IPS-18a (cell line): ENCODE results near the gene FUOM.

Experiments
- H3K27ac ChIP-seq: one replicate; pipeline ENCODE4 v1.5.1; 2013; ENCODE audit warnings: low read length
- H3K27me3 ChIP-seq: one replicate; pipeline ENCODE4 v1.6.1; 2013; ENCODE audit warnings: mild to moderate bottlenecking, low read length; ENCODE audit not compliant: control insufficient read depth, insufficient read depth
- H3K36me3 ChIP-seq: one replicate; pipeline ENCODE4 v1.6.1; 2013; ENCODE audit warnings: low read depth, low read length; ENCODE audit not compliant: control insufficient read depth
- H3K4me1 ChIP-seq: one replicate; pipeline ENCODE4 v1.6.1; 2013; ENCODE audit warnings: low read depth, low read length; ENCODE audit not compliant: control insufficient read depth
- H3K4me3 ChIP-seq: one replicate; pipeline ENCODE4 v1.5.1; 2013; ENCODE audit warnings: low read length
- H3K9ac ChIP-seq: one replicate; pipeline ENCODE4 v1.6.1; 2013; ENCODE audit warnings: mild to moderate bottlenecking, low read length, moderate library complexity
- H3K9me3 ChIP-seq: one replicate; pipeline ENCODE4 v1.6.1; 2013; ENCODE audit warnings: low read depth, low read length; ENCODE audit not compliant: control insufficient read depth

FUOM gene, protein sequence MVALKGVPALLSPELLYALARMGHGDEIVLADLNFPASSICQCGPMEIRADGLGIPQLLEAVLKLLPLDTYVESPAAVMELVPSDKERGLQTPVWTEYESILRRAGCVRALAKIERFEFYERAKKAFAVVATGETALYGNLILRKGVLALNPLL

DNA sequence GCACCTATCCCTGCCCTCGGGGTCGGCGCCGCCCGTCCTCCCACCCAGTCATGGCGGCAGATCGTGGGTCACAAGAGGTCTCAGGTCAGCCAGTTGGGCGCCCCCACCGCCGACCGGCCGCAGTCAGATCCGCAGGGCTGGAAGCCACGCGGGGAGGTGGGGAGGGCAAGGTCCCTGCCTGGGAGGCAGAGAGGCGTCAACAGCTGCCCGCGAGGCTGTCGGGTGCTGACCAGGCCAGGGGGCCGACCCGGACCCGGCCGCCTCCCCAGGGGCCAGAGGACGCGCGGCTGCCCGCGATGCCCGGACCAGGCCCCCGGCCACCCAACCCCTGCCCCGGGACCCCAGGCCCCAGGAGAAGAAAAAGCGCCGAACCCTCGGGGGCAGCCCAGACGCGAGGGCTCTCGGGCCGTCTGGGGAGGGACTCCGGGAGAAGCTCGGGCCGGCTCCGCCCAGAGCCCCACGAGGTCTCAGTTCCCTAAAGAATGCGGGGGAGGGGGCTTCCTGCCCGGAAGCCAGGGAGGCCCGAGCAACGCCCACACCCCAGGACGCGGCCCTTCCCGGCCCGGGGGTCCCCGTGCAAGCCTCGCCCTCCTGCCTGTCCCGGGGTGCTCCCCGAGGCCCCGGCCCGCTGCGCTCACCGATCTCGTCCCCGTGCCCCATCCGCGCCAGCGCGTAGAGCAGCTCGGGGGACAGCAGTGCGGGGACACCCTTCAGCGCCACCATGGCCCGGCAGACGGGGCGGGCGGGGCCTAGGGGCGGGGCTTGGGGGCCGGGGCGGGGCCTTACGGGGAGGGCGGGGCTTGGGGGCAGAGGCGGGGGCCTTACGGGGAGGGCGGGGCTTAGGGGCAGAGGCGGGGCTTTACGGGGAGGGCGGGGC, at the start of gene FUOM:
Gene FUOM (minus strand): TSS at position 735 of the 877 bp plus-strand sequence. CDS start 12 bp downstream, at position 723.
- Histone ChIP-seq H3K9me3 (no peaks in the 10 kb centered on the region), H3K27ac (no peak within 1 kb of the TSS), H3K4me1 (no peaks in the 10 kb centered on the region), H3K27me3 (peaks cover 9% of the 10 kb centered on the region), H3K9ac (peak within 1 kb of the TSS; percentile 59), H3K36me3 (peaks cover 12% of the 10 kb centered on the region), H3K4me3 (peak within 1 kb of the TSS; percentile 73)

DNA sequence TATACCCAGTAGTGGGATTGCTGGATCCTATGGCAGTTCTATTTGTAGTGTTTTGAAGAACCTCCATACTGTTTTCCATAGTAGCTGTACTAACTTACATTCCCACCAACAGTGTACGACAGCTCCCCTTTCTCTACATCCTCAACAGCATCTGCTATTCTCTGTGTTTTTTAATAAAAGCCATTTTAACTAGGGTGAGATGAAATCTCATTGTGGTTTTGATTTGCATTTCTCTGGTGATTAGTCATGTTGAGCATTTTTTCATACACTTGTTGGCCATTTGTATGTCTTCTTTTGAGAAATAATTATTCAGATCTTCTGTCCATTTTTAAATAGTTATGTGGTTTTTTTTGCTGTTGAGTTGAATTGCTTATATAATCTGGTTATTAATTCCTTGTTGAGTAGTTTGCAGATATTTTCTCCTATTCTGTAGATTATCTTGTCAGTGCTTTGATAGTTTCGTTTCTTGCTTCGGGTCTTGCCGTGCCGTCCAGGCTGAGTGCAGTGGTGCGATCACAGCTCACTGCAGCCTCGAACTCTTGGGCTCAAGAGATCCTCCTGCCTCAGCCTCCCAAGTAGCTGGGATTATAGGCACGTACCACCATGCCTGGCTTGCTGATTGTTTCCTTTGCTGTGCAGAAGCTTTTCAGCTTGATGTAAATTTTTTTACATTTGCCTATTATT, 48.2 kb upstream of the FUOM start:
- no peaks in the 10 kb centered on the region for H3K9me3 ChIP-seq
- H3K4me1 ChIP-seq, result no peaks in the 10 kb centered on the region
- H3K27ac ChIP-seq, result no peak overlapping the region
- H3K27me3 ChIP-seq, result no peaks in the 10 kb centered on the region
- no peak overlapping the region for H3K4me3 ChIP-seq
- H3K36me3 ChIP-seq, result peaks cover 61% of the 10 kb centered on the region
- H3K9ac ChIP-seq, result no peak overlapping the region

GRCh38 chr10:133405272-133405671, 47.5 kb upstream of the FUOM start:
- H3K4me1 ChIP-seq, result no peaks in the 10 kb centered on the region
- H3K9me3 ChIP-seq, result no peaks in the 10 kb centered on the region
- H3K27me3 ChIP-seq, result no peaks in the 10 kb centered on the region
- peaks cover 61% of the 10 kb centered on the region for H3K36me3 ChIP-seq
- H3K4me3 ChIP-seq, result no peak overlapping the region
- no peak overlapping the region for H3K9ac ChIP-seq
- H3K27ac ChIP-seq, result no peak overlapping the region

GRCh38 chr10:133403784-133404183, 46.0 kb upstream of the FUOM start:
- peaks cover 66% of the 10 kb centered on the region for H3K36me3 ChIP-seq
- H3K27ac ChIP-seq, result no peak overlapping the region
- no peak overlapping the region for H3K4me3 ChIP-seq
- no peaks in the 10 kb centered on the region for H3K4me1 ChIP-seq
- no peaks in the 10 kb centered on the region for H3K27me3 ChIP-seq
- H3K9ac ChIP-seq, result no peak overlapping the region
- H3K9me3 ChIP-seq, result no peaks in the 10 kb centered on the region

DNA sequence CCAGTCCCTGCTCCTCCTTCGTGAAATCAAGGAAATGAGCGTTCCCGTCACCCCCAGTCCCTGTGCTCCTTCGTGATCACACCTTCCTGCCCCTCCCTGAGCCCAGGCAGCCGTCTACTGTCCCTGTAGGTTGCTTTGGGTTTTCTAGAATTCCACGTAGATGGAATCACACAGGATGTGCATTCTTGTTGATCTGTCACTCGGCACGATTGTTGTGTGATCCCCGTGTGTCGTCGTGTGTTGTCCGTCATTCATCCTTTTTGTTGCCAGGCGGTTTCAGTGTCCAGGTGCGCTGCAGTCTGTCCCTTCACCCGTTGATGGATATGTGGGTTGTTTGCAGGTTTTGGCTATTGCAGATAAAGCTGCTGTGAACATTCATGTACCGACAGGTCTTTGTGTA, 45.5 kb upstream of the FUOM start:
- Histone ChIP-seq H3K4me1 (no peaks in the 10 kb centered on the region), H3K36me3 (peaks cover 67% of the 10 kb centered on the region), H3K27ac (no peak overlapping the region), H3K9ac (no peak overlapping the region), H3K9me3 (no peaks in the 10 kb centered on the region), H3K4me3 (no peak overlapping the region), H3K27me3 (no peaks in the 10 kb centered on the region)

DNA sequence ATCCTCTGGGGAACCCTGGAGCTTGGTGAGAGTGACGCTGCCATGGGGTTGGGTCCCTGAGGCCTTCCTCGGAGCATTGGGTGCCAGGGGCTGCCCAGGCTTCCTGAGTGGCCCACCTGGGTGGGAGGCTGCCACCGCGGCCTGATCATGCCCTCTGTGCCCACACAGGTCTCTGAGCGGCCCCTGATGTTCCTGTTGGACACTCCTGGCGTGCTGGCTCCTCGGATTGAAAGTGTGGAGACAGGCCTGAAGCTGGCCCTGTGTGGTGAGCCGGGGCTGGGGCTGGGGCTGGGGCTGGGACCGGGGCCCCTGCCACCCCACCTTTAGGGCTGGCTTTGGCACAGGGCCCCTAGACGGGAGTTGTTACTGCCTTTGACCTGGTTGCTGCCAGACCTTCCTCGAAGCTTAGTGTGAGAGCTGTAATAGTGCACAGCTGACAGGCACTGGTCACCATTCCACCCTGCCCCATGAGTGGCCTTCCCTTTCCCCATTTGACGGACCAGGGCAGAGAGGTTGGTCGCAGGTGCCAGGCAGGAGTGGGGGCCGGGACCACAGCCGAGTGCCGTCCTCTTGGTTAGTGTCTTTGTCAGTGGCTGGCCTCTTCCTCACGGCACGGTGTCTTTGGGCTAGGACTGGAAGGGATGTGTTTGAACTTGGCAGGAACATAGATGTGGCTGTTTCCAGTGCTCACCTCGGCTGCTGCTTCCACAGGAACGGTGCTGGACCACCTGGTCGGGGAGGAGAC, 44.3 kb upstream of the FUOM start:
- H3K9me3 ChIP-seq, result no peaks in the 10 kb centered on the region
- H3K4me3 ChIP-seq, result no peak overlapping the region
- peaks cover 67% of the 10 kb centered on the region for H3K36me3 ChIP-seq
- no peak overlapping the region for H3K27ac ChIP-seq
- no peak overlapping the region for H3K9ac ChIP-seq
- H3K4me1 ChIP-seq, result no peaks in the 10 kb centered on the region
- H3K27me3 ChIP-seq, result no peaks in the 10 kb centered on the region

DNA sequence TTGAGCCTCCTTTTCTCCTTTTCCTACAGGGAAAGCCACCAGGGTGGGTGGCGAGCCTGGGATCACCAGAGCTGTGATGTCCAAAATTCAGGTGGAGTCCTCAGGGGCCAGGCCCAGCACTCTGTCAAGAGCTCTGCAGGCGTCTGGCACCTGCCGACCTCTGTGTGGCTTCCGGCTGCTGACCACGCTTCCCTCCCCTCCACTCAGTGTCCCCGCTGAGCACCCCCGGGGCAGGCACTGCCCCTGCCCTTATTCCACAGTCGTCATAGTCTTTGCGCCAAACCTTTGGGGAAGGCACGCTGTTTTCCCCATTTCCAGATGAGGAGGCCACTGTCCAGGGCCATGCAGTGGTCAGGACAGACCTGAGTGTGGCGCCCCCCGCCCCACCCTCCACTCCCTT, 43.7 kb upstream of the FUOM start:
- Histone ChIP-seq H3K9ac (no peak overlapping the region), H3K27me3 (no peaks in the 10 kb centered on the region), H3K9me3 (no peaks in the 10 kb centered on the region), H3K36me3 (peaks cover 71% of the 10 kb centered on the region), H3K27ac (no peak overlapping the region), H3K4me3 (no peak overlapping the region), H3K4me1 (no peaks in the 10 kb centered on the region)

DNA sequence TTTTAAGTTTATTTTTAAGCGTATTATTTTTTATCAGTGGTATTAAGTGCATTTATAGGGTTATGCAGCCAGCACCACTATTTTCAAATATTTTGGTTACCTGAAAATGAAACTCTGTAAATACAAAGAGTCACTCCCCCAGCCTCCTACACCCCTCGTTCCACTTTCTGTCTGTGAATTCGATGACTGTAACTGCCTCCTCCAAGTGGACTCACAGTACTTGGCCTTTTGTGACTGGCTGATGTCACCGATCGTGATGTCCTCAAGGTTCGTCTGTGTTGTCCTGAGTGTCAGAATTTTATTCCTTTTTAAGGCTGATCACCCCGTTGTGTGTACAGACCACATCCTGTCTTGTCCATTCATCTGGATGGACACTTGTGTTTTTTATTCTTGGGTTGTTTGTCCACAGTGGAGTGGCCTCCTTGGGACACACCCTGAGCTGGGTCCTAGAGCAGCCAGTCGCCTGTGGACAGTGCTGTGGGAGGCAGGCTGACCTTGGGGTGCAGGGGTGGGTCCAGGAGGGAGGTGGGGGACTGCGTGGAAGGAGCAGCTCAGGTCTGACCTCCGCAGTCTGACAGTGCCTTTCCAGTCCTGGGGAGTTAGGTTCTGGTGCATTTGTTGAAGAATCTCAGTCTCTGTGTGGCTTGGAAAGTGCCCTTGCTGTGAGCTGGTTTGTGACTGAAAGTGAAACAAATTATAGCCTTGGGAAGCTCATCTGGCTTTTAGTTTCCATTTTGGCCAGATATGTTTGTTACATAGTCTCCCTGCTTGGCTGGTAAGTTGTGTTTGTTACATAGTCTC, 43.0 kb upstream of the FUOM start:
- H3K36me3 ChIP-seq, result peaks cover 76% of the 10 kb centered on the region
- H3K27ac ChIP-seq, result no peak overlapping the region
- H3K4me1 ChIP-seq, result no peaks in the 10 kb centered on the region
- H3K9me3 ChIP-seq, result no peaks in the 10 kb centered on the region
- H3K27me3 ChIP-seq, result no peaks in the 10 kb centered on the region
- H3K9ac ChIP-seq, result no peak overlapping the region
- no peak overlapping the region for H3K4me3 ChIP-seq

DNA sequence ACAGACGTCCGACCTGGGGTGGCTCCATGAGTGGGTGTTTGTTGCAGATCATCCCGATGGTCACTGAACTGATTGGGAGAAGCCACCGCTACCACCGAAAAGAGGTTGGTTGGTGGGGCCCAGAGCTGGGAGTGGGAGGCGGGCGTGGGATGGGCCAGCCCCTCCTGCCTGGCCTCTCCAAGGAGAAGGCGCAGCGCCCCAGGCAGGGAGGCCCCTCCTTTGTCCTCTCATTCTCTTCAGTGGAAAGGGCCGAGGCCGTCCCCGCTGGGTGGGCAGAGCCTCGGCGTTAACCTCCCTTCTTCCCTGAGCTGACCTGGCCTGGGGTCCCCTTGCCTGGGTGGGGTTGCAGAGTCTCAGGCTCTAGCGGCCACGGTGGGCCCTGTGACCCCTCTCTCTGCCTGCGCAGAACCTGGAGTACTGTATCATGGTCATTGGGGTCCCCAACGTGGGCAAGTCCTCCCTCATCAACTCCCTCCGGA, 41.3 kb upstream of the FUOM start:
- Histone ChIP-seq H3K27me3 (no peaks in the 10 kb centered on the region), H3K4me3 (no peak overlapping the region), H3K9ac (no peak overlapping the region), H3K9me3 (no peaks in the 10 kb centered on the region), H3K36me3 (peaks cover 65% of the 10 kb centered on the region), H3K4me1 (no peaks in the 10 kb centered on the region), H3K27ac (no peak overlapping the region)

GRCh38 chr10:133397938-133398337, 40.1 kb upstream of the FUOM start:
- H3K9me3 ChIP-seq, result no peaks in the 10 kb centered on the region
- H3K9ac ChIP-seq, result no peak overlapping the region
- no peaks in the 10 kb centered on the region for H3K27me3 ChIP-seq
- H3K27ac ChIP-seq, result no peak overlapping the region
- no peak overlapping the region for H3K4me3 ChIP-seq
- H3K36me3 ChIP-seq, result peaks cover 58% of the 10 kb centered on the region
- H3K4me1 ChIP-seq, result peaks cover 5% of the 10 kb centered on the region
